Measurements from ENCODE around the gene CDK18. TPM values are rescaled to one million over a fixed set of nuclear protein-coding genes. Genes with fewer than 3 reads are reported as not detected.

CDK18 gene
- total RNA-seq, 4 donors from 2014 or later, result 13.6 to 22.4 (median 16.9) TPM

GRCh38 chr1:205528887-205529825, 24.7 kb downstream of the CDK18 start:
- TF ChIP-seq, protein P1, sequence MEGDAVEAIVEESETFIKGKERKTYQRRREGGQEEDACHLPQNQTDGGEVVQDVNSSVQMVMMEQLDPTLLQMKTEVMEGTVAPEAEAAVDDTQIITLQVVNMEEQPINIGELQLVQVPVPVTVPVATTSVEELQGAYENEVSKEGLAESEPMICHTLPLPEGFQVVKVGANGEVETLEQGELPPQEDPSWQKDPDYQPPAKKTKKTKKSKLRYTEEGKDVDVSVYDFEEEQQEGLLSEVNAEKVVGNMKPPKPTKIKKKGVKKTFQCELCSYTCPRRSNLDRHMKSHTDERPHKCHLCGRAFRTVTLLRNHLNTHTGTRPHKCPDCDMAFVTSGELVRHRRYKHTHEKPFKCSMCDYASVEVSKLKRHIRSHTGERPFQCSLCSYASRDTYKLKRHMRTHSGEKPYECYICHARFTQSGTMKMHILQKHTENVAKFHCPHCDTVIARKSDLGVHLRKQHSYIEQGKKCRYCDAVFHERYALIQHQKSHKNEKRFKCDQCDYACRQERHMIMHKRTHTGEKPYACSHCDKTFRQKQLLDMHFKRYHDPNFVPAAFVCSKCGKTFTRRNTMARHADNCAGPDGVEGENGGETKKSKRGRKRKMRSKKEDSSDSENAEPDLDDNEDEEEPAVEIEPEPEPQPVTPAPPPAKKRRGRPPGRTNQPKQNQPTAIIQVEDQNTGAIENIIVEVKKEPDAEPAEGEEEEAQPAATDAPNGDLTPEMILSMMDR (IDR thresholded peaks at IDR 0.05), result peak; percentile 62 to 97 (median 84)
- no peak for TF ChIP-seq POLR2A (IDR thresholded peaks at IDR 0.05)
- Histone ChIP-seq H3K4me3 (replicated peaks in 1 of 3) (no peak overlapping the region), H3K27me3 (no peaks in the 10 kb centered on the region), H3K9me3 (no peaks in the 10 kb centered on the region), H3K4me1 (peaks cover 0 to 7% of the 10 kb centered on the region in 2 donors), H3K27ac (no peak overlapping the region), H3K36me3 (no peaks in the 10 kb centered on the region)
- intact Hi-C loops (cut with DNase I), result no loop called here
- 45% methylated on average over 27 to 45 of the region's 53 CpGs for WGBS, 2 donors
- DNase-seq, result peak; percentile 71 to 78

DNA sequence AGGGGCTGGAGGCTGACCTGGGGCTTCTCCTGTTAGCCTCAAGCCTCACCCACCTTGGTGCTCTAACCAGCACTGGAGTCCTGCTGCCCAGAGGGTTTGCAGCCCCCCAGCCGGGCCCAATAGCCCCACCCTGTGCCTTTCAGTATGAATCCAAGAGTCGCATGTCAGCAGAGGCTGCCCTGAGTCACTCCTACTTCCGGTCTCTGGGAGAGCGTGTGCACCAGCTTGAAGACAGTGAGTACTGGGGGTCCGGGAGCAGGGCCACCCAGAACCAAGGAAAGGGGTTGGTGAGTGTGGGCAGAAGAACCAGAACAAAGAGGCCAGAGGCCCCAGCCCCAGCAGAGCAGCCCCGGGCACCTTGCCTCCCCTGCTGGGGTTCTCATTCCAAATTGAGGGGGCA, 25.6 kb downstream of the CDK18 start:
- no peak for DNase-seq
- TF ChIP-seq POLR2A (IDR thresholded peaks at IDR 0.05), result no peak
- TF ChIP-seq, protein P1 (IDR thresholded peaks at IDR 0.05), result no peak
- intact Hi-C loops (cut with DNase I), result loop anchor here (5.0 to 10.0 kb wide), 3 partner anchors 42 to 125 kb away; no protein-coding TSS in a partner anchor
- H3K4me1 ChIP-seq, result peaks cover 0 to 7% of the 10 kb centered on the region in 2 donors
- H3K27me3 ChIP-seq, result no peaks in the 10 kb centered on the region
- H3K27ac ChIP-seq, result no peak overlapping the region
- no peaks in the 10 kb centered on the region for H3K36me3 ChIP-seq
- WGBS, 2 donors, result 85 to 88% methylated on average over 5 to 6 of the region's 6 CpGs
- no peak overlapping the region for H3K4me3 ChIP-seq (replicated peaks in 1 of 3)
- H3K9me3 ChIP-seq, result no peaks in the 10 kb centered on the region

GRCh38 chr1:205531191-205532025, 26.9 kb downstream of the CDK18 start:
- no peak overlapping the region for H3K27ac ChIP-seq
- 87 to 91% methylated on average over 20 of the region's 20 CpGs for WGBS, 2 donors
- no peaks in the 10 kb centered on the region for H3K36me3 ChIP-seq
- no peaks in the 10 kb centered on the region for H3K9me3 ChIP-seq
- H3K4me3 ChIP-seq (replicated peaks in 1 of 3), result no peak overlapping the region
- TF ChIP-seq, protein P1 (IDR thresholded peaks at IDR 0.05), result no peak
- TF ChIP-seq POLR2A (IDR thresholded peaks at IDR 0.05), result no peak
- DNase-seq, result no peak
- intact Hi-C loops (cut with DNase I), result loop anchor here (5.0 to 10.0 kb wide), 3 partner anchors 41 to 123 kb away; no protein-coding TSS in a partner anchor
- H3K27me3 ChIP-seq, result no peaks in the 10 kb centered on the region
- H3K4me1 ChIP-seq, result peaks cover 0 to 7% of the 10 kb centered on the region in 2 donors

- H3K4me1 ChIP-seq, result peaks cover 0 to 7% of the 10 kb centered on the region in 2 donors
- H3K36me3 ChIP-seq, result no peaks in the 10 kb centered on the region
- no peak overlapping the region for H3K4me3 ChIP-seq (replicated peaks in 1 of 3)
- H3K9me3 ChIP-seq, result no peaks in the 10 kb centered on the region
- H3K27me3 ChIP-seq, result no peaks in the 10 kb centered on the region
- WGBS, 2 donors, result 90 to 93% methylated on average over 15 to 20 of the region's 22 CpGs
- intact Hi-C loops (cut with DNase I), result loop anchor here (5.0 to 10.0 kb wide), 3 partner anchors 40 to 123 kb away; no protein-coding TSS in a partner anchor
- no peak for DNase-seq
- H3K27ac ChIP-seq, result no peak overlapping the region
- TF ChIP-seq POLR2A (IDR thresholded peaks at IDR 0.05), result no peak
- TF ChIP-seq, protein P1 (IDR thresholded peaks at IDR 0.05), result no peak
These were observed 27.8 kb downstream of the CDK18 start for GRCh38 chr1:205532026-205532898.

Measured in thyroid gland (tissue), 4 donors.